ENCODE measurements around the gene SULT4A1. TPM values are rescaled to one million over a fixed set of nuclear protein-coding genes. Genes with fewer than 3 reads are reported as not detected.
A peak's percentile ranks its signal among the peaks of the same experiment; 100 is the strongest.

The SULT4A1 gene
- total RNA-seq, 1 donor: not detected

DNA sequence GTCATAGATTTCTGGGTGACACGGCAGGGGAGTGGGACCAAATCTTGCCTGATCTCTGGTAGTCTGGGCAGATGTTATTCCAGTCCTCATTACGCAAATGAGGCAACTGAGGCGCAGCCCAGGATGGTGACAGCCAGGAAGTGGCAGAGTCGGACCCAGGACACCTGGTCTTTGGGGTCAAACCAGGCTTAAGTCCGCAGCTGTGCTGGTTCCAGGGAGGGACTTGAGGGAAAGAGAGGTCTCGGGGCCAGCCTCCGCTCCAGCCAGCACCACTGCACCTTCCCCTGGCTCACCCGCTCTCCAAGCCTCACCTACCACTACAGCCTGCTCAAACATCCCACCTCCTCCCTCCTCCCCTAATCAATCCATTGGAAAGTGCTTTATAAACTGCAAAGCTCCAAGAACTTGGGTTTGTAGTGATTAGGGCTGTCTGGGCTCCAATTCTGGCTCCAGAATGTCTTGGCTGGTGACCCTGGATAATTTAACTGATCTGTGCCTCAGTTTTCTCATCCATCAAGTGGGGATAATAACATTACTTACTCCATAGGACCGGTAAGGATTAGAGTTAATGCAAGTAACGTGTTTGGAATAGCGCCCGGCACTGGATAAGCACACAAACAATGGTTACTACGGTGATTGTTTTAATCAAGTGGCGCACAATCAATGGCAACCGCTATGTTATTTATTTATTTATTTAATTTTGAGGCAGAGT, 30.0 kb upstream of the SULT4A1 start:
- no peak overlapping the region for H3K4me3 ChIP-seq (ENCODE audit: low read depth, low read length)
- no peak for DNase-seq (ENCODE audit: low read depth)
- TF ChIP-seq, protein P1, sequence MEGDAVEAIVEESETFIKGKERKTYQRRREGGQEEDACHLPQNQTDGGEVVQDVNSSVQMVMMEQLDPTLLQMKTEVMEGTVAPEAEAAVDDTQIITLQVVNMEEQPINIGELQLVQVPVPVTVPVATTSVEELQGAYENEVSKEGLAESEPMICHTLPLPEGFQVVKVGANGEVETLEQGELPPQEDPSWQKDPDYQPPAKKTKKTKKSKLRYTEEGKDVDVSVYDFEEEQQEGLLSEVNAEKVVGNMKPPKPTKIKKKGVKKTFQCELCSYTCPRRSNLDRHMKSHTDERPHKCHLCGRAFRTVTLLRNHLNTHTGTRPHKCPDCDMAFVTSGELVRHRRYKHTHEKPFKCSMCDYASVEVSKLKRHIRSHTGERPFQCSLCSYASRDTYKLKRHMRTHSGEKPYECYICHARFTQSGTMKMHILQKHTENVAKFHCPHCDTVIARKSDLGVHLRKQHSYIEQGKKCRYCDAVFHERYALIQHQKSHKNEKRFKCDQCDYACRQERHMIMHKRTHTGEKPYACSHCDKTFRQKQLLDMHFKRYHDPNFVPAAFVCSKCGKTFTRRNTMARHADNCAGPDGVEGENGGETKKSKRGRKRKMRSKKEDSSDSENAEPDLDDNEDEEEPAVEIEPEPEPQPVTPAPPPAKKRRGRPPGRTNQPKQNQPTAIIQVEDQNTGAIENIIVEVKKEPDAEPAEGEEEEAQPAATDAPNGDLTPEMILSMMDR (IDR thresholded peaks at IDR 0.05; ENCODE audit: insufficient read depth, low read length): no peak

DNA sequence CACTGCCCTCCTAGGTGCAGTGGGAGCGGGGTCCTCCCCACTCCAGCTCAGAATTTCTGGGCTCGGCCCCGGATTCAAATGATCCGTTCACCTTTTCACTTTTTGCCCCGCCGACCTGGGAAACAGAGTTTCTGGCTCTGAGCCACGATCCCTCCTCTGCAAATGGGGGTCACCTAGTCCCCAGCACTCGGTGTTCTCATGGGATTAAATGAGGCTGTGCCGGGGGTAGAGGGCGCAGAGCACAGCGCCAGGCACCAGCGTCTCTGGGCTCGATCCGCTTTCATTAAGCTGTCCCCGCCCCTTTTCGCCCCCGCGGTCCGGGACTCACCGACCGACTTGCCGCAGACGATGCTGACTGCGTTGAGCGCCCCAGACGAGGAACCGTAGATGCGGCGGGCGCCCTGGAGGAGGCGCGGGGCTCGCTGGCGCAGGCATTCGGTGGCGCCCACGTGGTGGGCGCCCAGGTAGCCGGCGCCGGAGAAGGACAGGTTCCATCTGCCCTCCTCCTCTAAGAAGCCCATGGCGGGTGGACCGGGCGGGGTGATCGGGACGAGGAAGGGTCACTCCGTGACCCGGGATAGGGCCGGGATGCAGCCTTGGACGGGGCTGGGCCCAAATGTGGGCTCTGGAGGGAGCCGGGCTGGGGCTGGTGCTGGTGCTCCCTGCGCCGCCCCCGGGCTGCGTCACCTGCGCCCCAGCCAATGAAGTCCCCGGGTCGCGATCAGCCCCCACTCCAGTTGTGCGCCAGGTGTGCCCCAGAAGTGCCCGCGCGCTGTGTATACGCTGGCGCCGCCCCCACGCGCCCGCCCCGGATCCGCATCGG, 29.3 kb upstream of the SULT4A1 start, which contains the start of gene PNPLA5:
PNPLA5 (minus strand) TSS at position 654 of the 823 bp plus-strand sequence; CDS start at position 521, 133 bp downstream.
- TF ChIP-seq, protein P1 (IDR thresholded peaks at IDR 0.05; ENCODE audit: insufficient read depth, low read length): no peak
- no peak for DNase-seq (ENCODE audit: low read depth)
- peak within 1 kb of the TSS; percentile 44 for H3K4me3 ChIP-seq (ENCODE audit: low read depth, low read length)

DNA sequence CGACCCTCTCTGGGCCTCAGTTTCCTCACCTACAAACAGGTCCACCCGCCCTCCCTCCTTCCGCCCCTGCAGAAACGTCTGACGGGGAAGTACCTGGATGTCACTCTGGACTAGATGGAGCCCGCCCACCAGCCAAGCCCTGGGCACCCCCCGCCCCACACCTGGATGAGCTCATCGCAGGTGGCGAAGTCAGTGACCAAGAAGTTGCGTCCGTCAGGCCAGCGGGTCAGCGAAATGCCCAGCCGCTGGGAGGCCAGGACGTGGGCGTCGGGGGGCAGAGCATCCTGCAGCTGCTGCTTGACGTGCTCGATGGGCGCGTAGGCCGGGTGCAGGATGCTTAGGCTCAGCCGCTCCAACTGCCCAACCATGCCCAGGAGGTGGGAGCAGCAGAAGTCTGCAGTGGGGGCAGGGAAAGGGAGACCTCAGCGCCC, 28.6 kb upstream of the SULT4A1 start:
- TF ChIP-seq, protein P1 (IDR thresholded peaks at IDR 0.05; ENCODE audit: insufficient read depth, low read length): no peak
- DNase-seq (ENCODE audit: low read depth): no peak
- no peak overlapping the region for H3K4me3 ChIP-seq (ENCODE audit: low read depth, low read length)

DNA sequence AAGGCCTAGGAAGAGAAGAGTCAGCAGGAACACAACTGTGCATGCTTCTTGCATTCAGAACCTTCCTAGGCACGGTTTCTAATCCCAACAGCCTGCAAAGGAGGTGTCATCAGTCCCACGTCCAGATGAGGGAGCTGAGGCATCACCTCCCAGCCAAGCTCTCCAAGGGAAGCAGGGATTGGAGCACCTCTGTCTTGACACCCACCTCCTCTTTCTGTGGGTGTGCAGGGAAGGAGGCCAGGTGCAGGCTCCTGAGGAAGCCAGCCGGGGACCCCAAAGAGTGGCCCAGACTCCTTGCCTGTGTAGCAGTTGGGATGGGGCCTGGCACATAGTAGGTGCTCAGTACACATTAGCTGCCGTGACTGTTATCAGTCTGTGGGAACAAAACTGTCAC, 27.5 kb upstream of the SULT4A1 start:
- H3K4me3 ChIP-seq (ENCODE audit: low read depth, low read length): no peak overlapping the region
- TF ChIP-seq, protein P1 (IDR thresholded peaks at IDR 0.05; ENCODE audit: insufficient read depth, low read length): peak; percentile 47
- peak; percentile 44 for DNase-seq (ENCODE audit: low read depth)

DNA sequence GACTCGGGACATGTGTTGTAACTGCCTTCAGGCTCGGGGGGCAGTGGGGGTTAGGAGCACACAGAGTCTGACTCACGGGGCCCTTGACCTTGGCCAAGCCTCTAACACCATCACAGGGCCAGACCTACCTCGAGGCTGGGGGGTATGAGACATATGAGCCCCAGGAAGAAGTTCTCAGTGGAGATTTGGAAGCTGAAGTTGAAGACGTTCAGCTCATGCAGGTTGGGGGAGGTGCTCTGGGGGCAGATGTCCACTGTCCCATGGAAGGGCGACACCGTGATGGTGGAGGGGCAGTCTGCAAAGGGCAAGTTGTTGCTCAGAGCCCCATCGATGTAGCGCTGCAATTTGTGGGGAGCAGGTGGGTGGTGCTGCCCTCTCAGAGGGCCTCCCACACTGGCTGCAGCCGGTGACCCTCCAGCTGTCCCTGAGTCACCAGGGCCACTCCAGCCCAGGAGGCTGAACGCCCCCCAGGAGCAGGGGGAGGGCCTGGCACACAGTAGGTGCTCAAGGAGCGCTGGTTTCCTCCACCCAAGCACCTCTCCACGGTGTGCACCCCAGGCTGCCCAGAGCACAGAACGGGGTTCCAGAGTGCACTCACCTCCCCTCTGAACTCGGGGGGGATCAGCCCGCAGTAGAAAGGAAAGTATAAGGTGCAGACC, 27.0 kb upstream of the SULT4A1 start:
- H3K4me3 ChIP-seq (ENCODE audit: low read depth, low read length): no peak overlapping the region
- DNase-seq (ENCODE audit: low read depth): no peak
- TF ChIP-seq, protein P1 (IDR thresholded peaks at IDR 0.05; ENCODE audit: insufficient read depth, low read length): no peak

DNA sequence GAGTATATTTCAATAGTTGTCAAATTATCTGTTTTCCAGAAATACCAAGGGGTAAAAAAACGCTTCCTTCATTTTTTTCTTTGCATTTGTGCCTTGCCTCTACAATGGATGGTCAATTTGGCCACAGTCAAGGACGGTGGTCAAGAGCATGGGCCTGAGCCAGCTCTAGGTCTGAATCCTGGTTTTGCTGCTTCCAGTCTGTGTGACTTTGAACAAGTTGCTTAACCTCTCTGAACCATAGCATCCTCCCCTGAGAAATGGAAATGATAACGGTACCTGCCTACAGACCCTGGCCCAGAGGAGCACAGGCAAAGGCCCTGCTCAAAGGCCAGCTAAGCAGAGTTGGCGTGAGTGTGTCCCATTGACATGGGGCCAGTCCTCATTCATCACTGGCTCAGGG, 26.4 kb upstream of the SULT4A1 start:
- no peak overlapping the region for H3K4me3 ChIP-seq (ENCODE audit: low read depth, low read length)
- DNase-seq (ENCODE audit: low read depth): no peak
- TF ChIP-seq, protein P1 (IDR thresholded peaks at IDR 0.05; ENCODE audit: insufficient read depth, low read length): no peak
